Stimulated activated CD4-positive, alpha-beta T cell treated with anti-CD3 and anti-CD28 coated beads, TNF-alpha, amount 100 ng/mL, for 4 hours (primary cell): ENCODE data around the gene GRK1.

ENCODE experiments used
- DNase-seq, 3 experiments: peaks; one replicate each; pipeline ENCODE4 v3.0.0-alpha.2; 2020; ENCODE audit warnings: low read depth in 3 of 3

The GRK1 gene

GRCh38 chr13:113650275-113650674, 16.7 kb upstream of the GRK1 start:
- DNase-seq = no peak

GRCh38 chr13:113650731-113651148, 16.3 kb upstream of the GRK1 start:
- DNase-seq = no peak

GRCh38 chr13:113651511-113652403, 15.3 kb upstream of the GRK1 start:
- no peak for DNase-seq

GRCh38 chr13:113652404-113653263, 14.4 kb upstream of the GRK1 start:
- no peak for DNase-seq

- DNase-seq = no peak
Measured at GRCh38 chr13:113653264-113654174, 13.5 kb upstream of the GRK1 start.

- DNase-seq = no peak
Measured at GRCh38 chr13:113654175-113654560, 12.9 kb upstream of the GRK1 start.

- DNase-seq = no peak
Measured at GRCh38 chr13:113654591-113655345, 12.3 kb upstream of the GRK1 start.

GRCh38 chr13:113655346-113656002, 11.5 kb upstream of the GRK1 start:
- no peak for DNase-seq

GRCh38 chr13:113656003-113656588, 10.9 kb upstream of the GRK1 start:
- no peak for DNase-seq

- no peak for DNase-seq
Measured at GRCh38 chr13:113656831-113657671, 10.0 kb upstream of the GRK1 start.

GRCh38 chr13:113657851-113658741, 8.9 kb upstream of the GRK1 start, which contains the start of gene ATP4B:
TSS of gene ATP4B (minus strand) at chr13:113658198. CDS start at chr13:113658144, 54 bp downstream.
- no peak for DNase-seq

- DNase-seq = no peak
Measured at GRCh38 chr13:113658836-113659235, 8.2 kb upstream of the GRK1 start.

GRCh38 chr13:113659337-113659736, 7.7 kb upstream of the GRK1 start:
- no peak for DNase-seq

GRCh38 chr13:113660066-113660465, 7.0 kb upstream of the GRK1 start:
- DNase-seq = no peak

- DNase-seq = no peak
Measured at GRCh38 chr13:113661509-113661908, 5.5 kb upstream of the GRK1 start.

GRCh38 chr13:113663934-113664333, 3.1 kb upstream of the GRK1 start:
- no peak for DNase-seq

GRCh38 chr13:113664751-113665596, 2.0 kb upstream of the GRK1 start:
- DNase-seq = no peak
